22Rv1 (cell line): ENCODE measurements around the gene ALDH18A1.

ENCODE experiments used
- ZFX ChIP-seq: fragments of 450-650 bp; IDR thresholded peaks from 2 replicates; pipeline ENCODE4 v1.6.1; 2017; ENCODE audit warnings: antibody characterized with exemption, borderline replicate concordance
- TF ChIP-seq, protein P1 (sequence below): fragments of 450-650 bp; IDR thresholded peaks from 2 replicates; pipeline ENCODE4 v1.5.1; 2017; ENCODE audit warnings: mild to moderate bottlenecking

DNA sequence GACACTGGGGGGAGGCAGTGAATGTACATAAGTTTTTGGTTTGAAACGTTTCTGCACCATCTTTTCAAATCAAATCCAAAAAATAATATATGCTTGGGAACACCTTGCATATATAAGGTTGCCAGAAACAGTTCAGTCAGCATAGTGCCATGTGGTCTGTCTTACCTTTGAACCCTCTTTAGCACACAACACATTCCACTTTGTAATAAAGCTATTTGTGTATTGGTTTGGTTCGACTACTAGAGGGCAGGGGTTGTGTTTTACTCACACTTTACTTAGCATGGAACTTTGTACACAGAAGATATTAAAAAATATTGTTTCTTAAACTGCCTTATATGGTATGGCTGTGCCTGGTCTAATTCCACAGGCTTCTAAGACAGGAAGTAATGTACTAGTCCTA is 43.2 kb downstream of the ALDH18A1 start:
- TF ChIP-seq, protein P1, sequence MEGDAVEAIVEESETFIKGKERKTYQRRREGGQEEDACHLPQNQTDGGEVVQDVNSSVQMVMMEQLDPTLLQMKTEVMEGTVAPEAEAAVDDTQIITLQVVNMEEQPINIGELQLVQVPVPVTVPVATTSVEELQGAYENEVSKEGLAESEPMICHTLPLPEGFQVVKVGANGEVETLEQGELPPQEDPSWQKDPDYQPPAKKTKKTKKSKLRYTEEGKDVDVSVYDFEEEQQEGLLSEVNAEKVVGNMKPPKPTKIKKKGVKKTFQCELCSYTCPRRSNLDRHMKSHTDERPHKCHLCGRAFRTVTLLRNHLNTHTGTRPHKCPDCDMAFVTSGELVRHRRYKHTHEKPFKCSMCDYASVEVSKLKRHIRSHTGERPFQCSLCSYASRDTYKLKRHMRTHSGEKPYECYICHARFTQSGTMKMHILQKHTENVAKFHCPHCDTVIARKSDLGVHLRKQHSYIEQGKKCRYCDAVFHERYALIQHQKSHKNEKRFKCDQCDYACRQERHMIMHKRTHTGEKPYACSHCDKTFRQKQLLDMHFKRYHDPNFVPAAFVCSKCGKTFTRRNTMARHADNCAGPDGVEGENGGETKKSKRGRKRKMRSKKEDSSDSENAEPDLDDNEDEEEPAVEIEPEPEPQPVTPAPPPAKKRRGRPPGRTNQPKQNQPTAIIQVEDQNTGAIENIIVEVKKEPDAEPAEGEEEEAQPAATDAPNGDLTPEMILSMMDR = no peak
- no peak for TF ChIP-seq ZFX
